HepG2 (cell line): ENCODE data around the gene TMEM132E. TPM values are rescaled to one million over a fixed set of nuclear protein-coding genes. Genes with fewer than 3 reads are reported as not detected.

Experiments
- ATAC-seq: fragments of 200-7000 bp; cut with Tn5 transposase; 3 replicates; pipeline ENCODE4 v1.9.1; 2020; ENCODE audit warnings: mild to moderate bottlenecking, moderate library complexity
- Bru-seq: library from RNA; stranded (reverse); fragments of 400-500 nt; gene quantifications from one replicate; lab custom pipeline; 2021; lab: Mats Ljungman, UMichigan
- BruChase-seq, 2 experiments: library from RNA; stranded (reverse); fragments of 400-500 nt; gene quantifications; one replicate each; lab custom pipeline; 2021; lab: Mats Ljungman, UMichigan
- BruUV-seq: library from RNA; stranded (reverse); fragments of 400-500 nt; replicated peaks from 2 replicates; lab custom pipeline; 2021; lab: Mats Ljungman, UMichigan
- CTCF ChIA-PET: fragments of 300-600 bp; formaldehyde crosslinking; extraction: SDS; loops from one replicate; lab custom pipeline; 2021; ENCODE audit warnings: low total read pairs, inconsistent platforms, low intra/inter-chr PET ratio; lab: Yijun Ruan, JAX
- POLR2A ChIA-PET: fragments of 350-600 bp; sonication (Branson Sonifier 250); formaldehyde crosslinking; loops from one replicate; lab custom pipeline; 2020; ENCODE audit warnings: antibody characterized with exemption, inconsistent platforms; lab: Yijun Ruan, JAX
- DNase-seq: peaks from one replicate; pipeline ENCODE4 v3.0.0-alpha.2; 2015; ENCODE audit warnings: low spot score
- FAIRE-seq: peaks from 3 replicates; lab custom pipeline; 2011; peaks lifted over from hg19 to GRCh38; lab: Jason Lieb, UNC
- H2AFZ ChIP-seq: one replicate; pipeline ENCODE4 v1.6.1; 2011; ENCODE audit warnings: low read length, inconsistent platforms
- H3K27ac ChIP-seq: fragments of 300-600 bp; 3 replicates; pipeline ENCODE4 v1.8.0; 2011; ENCODE audit warnings: mixed run types, mild to moderate bottlenecking, mixed read lengths, low read length, inconsistent platforms; ENCODE audit not compliant: insufficient read depth; ENCODE audit errors: extremely low read length
- H3K27me3 ChIP-seq, 2 experiments: fragments of 200-600 bp in 1 of 2; 2 replicates in 1 of 2; 3 replicates in 1 of 2; pipeline versions ENCODE4 v1.6.0 to v1.8.0; 2011; ENCODE audit warnings: low read length in 2 of 2, mild to moderate bottlenecking in 2 of 2, moderate library complexity in 2 of 2, inconsistent platforms in 1 of 2; ENCODE audit not compliant: insufficient read depth in 2 of 2, control insufficient read depth in 1 of 2
- H3K36me3 ChIP-seq, 2 experiments: fragments of 200-600 bp in 1 of 2; replicated peaks in 1 of 2; 2 replicates in 1 of 2; 3 replicates in 1 of 2; pipeline versions ENCODE4 v1.5.1 to v1.8.0; 2011; ENCODE audit warnings: low read length in 2 of 2, inconsistent platforms in 1 of 2; ENCODE audit not compliant: insufficient read depth in 2 of 2, control insufficient read depth in 1 of 2
- H3K4me1 ChIP-seq: 2 replicates; pipeline ENCODE4 v1.5.1; 2012; ENCODE audit warnings: low read length, inconsistent platforms; ENCODE audit not compliant: insufficient read depth
- H3K4me2 ChIP-seq: 2 replicates; pipeline ENCODE4 v1.6.0; 2011; ENCODE audit warnings: low read depth, low read length, inconsistent platforms
- H3K4me3 ChIP-seq, 3 experiments: fragments of 200-600 bp in 1 of 3; sonication (generic), shearing (Covaris generic) in 1 of 3; replicated peaks in 1 of 3; 2 replicates each; pipeline ENCODE4 v1.5.1; 2011 to 2016; ENCODE audit warnings: low read length in 3 of 3, inconsistent platforms in 2 of 3, low read depth in 2 of 3, mild to moderate bottlenecking in 2 of 3, control low read depth in 1 of 3, mixed read lengths in 1 of 3; ENCODE audit not compliant: insufficient read depth in 1 of 3
- H3K79me2 ChIP-seq: one replicate; pipeline ENCODE4 v1.6.1; 2011; ENCODE audit warnings: low read length, inconsistent platforms; ENCODE audit not compliant: insufficient read depth
- H3K9ac ChIP-seq: 2 replicates; pipeline ENCODE4 v1.6.0; 2011; ENCODE audit warnings: mild to moderate bottlenecking, low read depth, low read length, inconsistent platforms; ENCODE audit not compliant: insufficient read depth
- H3K9me3 ChIP-seq: 2 replicates; pipeline ENCODE4 v1.5.1; 2012; ENCODE audit warnings: mild to moderate bottlenecking, low read length
- H4K20me1 ChIP-seq: 2 replicates; pipeline ENCODE4 v1.6.0; 2011; ENCODE audit warnings: inconsistent platforms, mild to moderate bottlenecking, low read length, moderate library complexity; ENCODE audit not compliant: insufficient read depth
- EZH2 ChIP-seq: conservative IDR thresholded peaks from 2 replicates; pipeline ENCODE4 v1.6.1; 2012; ENCODE audit warnings: mild to moderate bottlenecking, low read depth, low read length, moderate library complexity
- HNRNPLL ChIP-seq: fragments of 200-400 bp; formaldehyde crosslinking; IDR thresholded peaks from 2 replicates; pipeline ENCODE4 v1.6.1; 2017; ENCODE audit warnings: mild to moderate bottlenecking, low read depth, low read length; ENCODE audit not compliant: poor library complexity, severe bottlenecking
- XBP1 ChIP-seq: sonication (generic); formaldehyde crosslinking; IDR thresholded peaks from 2 replicates; pipeline ENCODE4 v1.5.0; 2020; ENCODE audit warnings: missing genetic modification reagents
- ZNF879 ChIP-seq: sonication (generic); formaldehyde crosslinking; IDR thresholded peaks from 2 replicates; pipeline ENCODE4 v1.8.1; 2023; ENCODE audit warnings: missing genetic modification reagents
- WGBS: methylation state at CpG from one replicate; pipeline ENCODE4 v1.1.6; 2017; ENCODE audit warnings: low lambda C conversion rate; 5-methylcytosine and 5-hydroxymethylcytosine counted together
- in situ Hi-C: cut with HindIII; loops from 2 replicates; pipeline ENCODE4 v1.10.0; 2017; ENCODE audit warnings: low pct_unique_long_range_greater_than_20kb; ENCODE audit not compliant: extremely low pct_ligation_motif_present
- intact Hi-C: fragments of 100-400 bp; cut with micrococcal nuclease; formaldehyde crosslinking; loops from one replicate; pipeline ENCODE4 v1.10.0; 2022; ENCODE audit not compliant: unreplicated experiment
- long read RNA-seq, 2 experiments: library from RNA in 1 of 2; library from polyadenylated mRNA in 1 of 2; stranded (forward) in 1 of 2; unstranded in 1 of 2; transcript quantifications; one replicate each; pipeline ENCODE4 v2.0.0, GENCODE V29; 2019 to 2022
- polyA minus RNA-seq, 3 experiments: library from RNA; depleted of rRNA, polyadenylated mRNA; stranded (reverse); fragments of >200 nt; gene quantifications; 2 replicates each; pipeline ENCODE4 v1.2.3, GENCODE V29; 2011; ENCODE audit warnings: low replicate concordance in 1 of 3
- polyA plus RNA-seq, 8 experiments: library from polyadenylated mRNA; depleted of rRNA in 3 of 8; stranded (reverse) in 7 of 8; unstranded in 1 of 8; fragments of >200 nt; fragmentation: Illumina TruSeq in 4 of 8; extraction: Trizol in 4 of 8; gene quantifications; 2 replicates each; pipeline versions ENCODE4 v1.2.1 to v1.2.3, GENCODE V29; 2011 to 2016; ENCODE audit warnings: low read depth in 4 of 8, missing spikeins in 1 of 8, mixed read lengths in 1 of 8; ENCODE audit not compliant: insufficient read depth in 1 of 8
- total RNA-seq, 5 experiments: library from RNA; depleted of rRNA; stranded (reverse); fragments of >200 nt; fragmentation: Illumina TruSeq; extraction: Trizol; gene quantifications; 2 replicates each; pipeline ENCODE4 v1.2.3, GENCODE V29; 2016; ENCODE audit warnings: low read depth in 1 of 5
- TF ChIP-seq, protein P1 (sequence below): sonication (generic); formaldehyde crosslinking; IDR thresholded peaks from 2 replicates; pipeline ENCODE4 v1.4.0; 2020; ENCODE audit warnings: missing genetic modification reagents

Gene TMEM132E, protein sequence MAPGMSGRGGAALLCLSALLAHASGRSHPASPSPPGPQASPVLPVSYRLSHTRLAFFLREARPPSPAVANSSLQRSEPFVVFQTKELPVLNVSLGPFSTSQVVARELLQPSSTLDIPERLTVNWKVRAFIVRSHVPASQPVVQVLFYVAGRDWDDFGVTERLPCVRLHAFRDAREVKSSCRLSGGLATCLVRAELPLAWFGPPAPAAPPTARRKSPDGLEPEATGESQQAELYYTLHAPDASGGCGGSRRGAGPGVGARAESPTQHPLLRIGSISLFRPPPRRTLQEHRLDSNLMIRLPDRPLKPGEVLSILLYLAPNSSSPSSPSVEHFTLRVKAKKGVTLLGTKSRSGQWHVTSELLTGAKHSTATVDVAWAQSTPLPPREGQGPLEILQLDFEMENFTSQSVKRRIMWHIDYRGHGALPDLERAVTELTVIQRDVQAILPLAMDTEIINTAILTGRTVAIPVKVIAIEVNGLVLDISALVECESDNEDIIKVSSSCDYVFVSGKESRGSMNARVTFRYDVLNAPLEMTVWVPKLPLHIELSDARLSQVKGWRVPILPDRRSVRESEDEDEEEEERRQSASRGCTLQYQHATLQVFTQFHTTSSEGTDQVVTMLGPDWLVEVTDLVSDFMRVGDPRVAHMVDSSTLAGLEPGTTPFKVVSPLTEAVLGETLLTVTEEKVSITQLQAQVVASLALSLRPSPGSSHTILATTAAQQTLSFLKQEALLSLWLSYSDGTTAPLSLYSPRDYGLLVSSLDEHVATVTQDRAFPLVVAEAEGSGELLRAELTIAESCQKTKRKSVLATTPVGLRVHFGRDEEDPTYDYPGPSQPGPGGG (N-terminal part only)
- not detected in 2 replicates for total RNA-seq (2016; rRNA removed; fragmentation: Illumina TruSeq; extraction: Trizol)
- total RNA-seq (2016; cell fraction: cytosol; rRNA removed; fragmentation: Illumina TruSeq; extraction: Trizol; ENCODE audit: low read depth) = not detected in 2 replicates
- total RNA-seq (2016; cell fraction: insoluble cytoplasmic fraction; rRNA removed; fragmentation: Illumina TruSeq; extraction: Trizol) = not detected in 2 replicates
- total RNA-seq (2016; cell fraction: membrane; rRNA removed; fragmentation: Illumina TruSeq; extraction: Trizol) = not detected in 2 replicates
- not detected in 2 replicates for total RNA-seq (2016; cell fraction: nucleus; rRNA removed; fragmentation: Illumina TruSeq; extraction: Trizol)
- 0.01 TPM in 1 of 2 replicates, not detected in the other for polyA plus RNA-seq (2011; rRNA removed)
- polyA plus RNA-seq (2011; cell fraction: cytosol; rRNA removed) = not detected in 2 replicates
- not detected in 2 replicates for polyA plus RNA-seq (2011; cell fraction: nucleus; rRNA removed)
- polyA plus RNA-seq (2012) = not detected in 2 replicates
- polyA plus RNA-seq (2016; cell fraction: cytosol; fragmentation: Illumina TruSeq; extraction: Trizol; ENCODE audit: low read depth) = not detected in 2 replicates
- polyA plus RNA-seq (2016; cell fraction: insoluble cytoplasmic fraction; fragmentation: Illumina TruSeq; extraction: Trizol; ENCODE audit: low read depth) = not detected in 2 replicates
- polyA plus RNA-seq (2016; cell fraction: membrane; fragmentation: Illumina TruSeq; extraction: Trizol; ENCODE audit: low read depth) = not detected in 2 replicates
- polyA plus RNA-seq (2016; cell fraction: nucleus; fragmentation: Illumina TruSeq; extraction: Trizol; ENCODE audit: insufficient read depth, low read depth) = not detected in 2 replicates
- not detected in 2 replicates for polyA minus RNA-seq (2011; rRNA and poly(A)+ RNA removed; ENCODE audit: low replicate concordance)
- not detected in 2 replicates for polyA minus RNA-seq (2011; cell fraction: cytosol; rRNA and poly(A)+ RNA removed)
- not detected in 2 replicates for polyA minus RNA-seq (2011; cell fraction: nucleus; rRNA and poly(A)+ RNA removed)
- Bru-seq, nascent RNA = percentile 4 among the genes with signal in this experiment
- not detected for BruChase-seq, experiment 1, labeled RNA remaining after a 6-hour chase
- BruChase-seq, experiment 2, labeled RNA remaining after a 2-hour chase = not detected
- long read RNA-seq, experiment 1 = 0 reads
- long read RNA-seq, experiment 2 = 0 reads

DNA sequence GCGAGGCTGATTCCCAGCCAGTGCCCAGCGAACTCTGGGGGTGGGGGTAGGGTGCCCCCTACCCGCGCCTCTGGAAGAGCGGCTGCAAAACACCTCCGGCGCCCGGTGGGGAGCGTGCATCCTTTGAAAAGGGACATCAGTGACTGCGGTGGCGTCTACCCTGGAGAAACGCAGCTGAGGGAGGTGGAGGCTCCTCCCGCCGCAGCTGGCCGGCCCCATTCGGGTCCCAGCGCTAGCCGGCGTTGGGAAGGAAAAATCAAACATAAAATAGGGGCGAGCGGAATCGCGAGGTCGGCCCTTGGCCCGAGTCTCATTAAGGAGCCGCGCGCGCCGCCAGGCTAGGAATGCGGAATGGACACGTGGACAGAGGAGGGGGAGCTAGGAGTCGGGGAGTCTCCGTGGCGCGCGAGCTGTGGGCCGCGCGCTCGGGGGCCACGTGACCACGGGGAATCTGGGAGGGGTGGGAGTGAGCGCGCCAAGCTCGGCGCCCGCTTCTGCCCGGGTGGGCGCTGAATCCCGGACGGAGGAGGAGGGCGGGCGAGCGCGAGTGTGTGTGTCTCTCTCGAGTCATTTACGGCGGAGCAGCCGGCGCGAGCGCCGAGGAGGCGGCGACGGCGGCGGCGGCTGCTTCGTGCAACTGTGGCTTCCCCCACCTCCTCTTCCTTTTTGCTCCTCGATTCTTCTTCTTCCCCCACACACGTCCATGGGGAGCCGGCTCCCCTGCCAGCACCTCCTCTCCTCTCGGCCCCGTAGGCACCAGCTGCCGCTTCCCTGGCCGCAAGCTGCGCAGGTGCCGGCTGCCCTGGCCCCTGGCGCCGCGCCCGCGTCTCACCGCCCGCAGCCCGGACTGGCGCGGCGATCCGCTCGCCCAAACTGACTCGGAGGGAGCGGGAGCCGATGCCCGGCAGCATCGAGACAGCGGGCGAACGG is at the start of gene TMEM132E:
Gene TMEM132E, plus strand, starts transcription at position 566 of the 930 bp plus-strand sequence. CDS start 1,495 bp downstream, outside the sequence.
- no peaks in the 10 kb centered on the region for H3K36me3 ChIP-seq
- TF ChIP-seq ZNF879 (CRISPR knock-in tag) = no peak
- peak; percentile 64 for TF ChIP-seq HNRNPLL
- 0 out of 2 replicates have a peak, but pooled peaks have one; percentile 32 for TF ChIP-seq EZH2
- TF ChIP-seq, protein P1, sequence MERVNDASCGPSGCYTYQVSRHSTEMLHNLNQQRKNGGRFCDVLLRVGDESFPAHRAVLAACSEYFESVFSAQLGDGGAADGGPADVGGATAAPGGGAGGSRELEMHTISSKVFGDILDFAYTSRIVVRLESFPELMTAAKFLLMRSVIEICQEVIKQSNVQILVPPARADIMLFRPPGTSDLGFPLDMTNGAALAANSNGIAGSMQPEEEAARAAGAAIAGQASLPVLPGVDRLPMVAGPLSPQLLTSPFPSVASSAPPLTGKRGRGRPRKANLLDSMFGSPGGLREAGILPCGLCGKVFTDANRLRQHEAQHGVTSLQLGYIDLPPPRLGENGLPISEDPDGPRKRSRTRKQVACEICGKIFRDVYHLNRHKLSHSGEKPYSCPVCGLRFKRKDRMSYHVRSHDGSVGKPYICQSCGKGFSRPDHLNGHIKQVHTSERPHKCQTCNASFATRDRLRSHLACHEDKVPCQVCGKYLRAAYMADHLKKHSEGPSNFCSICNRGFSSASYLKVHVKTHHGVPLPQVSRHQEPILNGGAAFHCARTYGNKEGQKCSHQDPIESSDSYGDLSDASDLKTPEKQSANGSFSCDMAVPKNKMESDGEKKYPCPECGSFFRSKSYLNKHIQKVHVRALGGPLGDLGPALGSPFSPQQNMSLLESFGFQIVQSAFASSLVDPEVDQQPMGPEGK (CRISPR knock-in tag) = no peak
- TF ChIP-seq XBP1 (CRISPR knock-in tag) = no peak
- TF ChIP-seq, all 625 proteins: peak for 2
- BruUV-seq = no TSS peak
- no peaks in the 10 kb centered on the region for H3K79me2 ChIP-seq
- FAIRE-seq (no peak), DNase-seq (no peak), ATAC-seq (no peak)
- no peak within 1 kb of the TSS for H2AFZ ChIP-seq
- no peak within 1 kb of the TSS for H3K9ac ChIP-seq
- POLR2A ChIA-PET = no interaction called here
- CTCF ChIA-PET = no interaction called here
- 22% methylated on average over 47 of the region's 101 CpGs for WGBS
- H3K9me3 ChIP-seq = no peaks in the 10 kb centered on the region
- no peak within 1 kb of the TSS for H3K4me2 ChIP-seq
- no peak within 1 kb of the TSS; a peak in 1 of 6 replicates for H3K4me3 ChIP-seq
- peaks cover 7 to 67% of the 10 kb centered on the region in 2 experiments for H3K27me3 ChIP-seq
- intact Hi-C loops (no loop called here), in situ Hi-C loops (loop anchor here (5.0 to 25.0 kb wide), 2 partner anchors 48 to 533 kb away; partner anchors contain the start of genes FNDC8 and RAD51D)
- no peaks in the 10 kb centered on the region for H4K20me1 ChIP-seq
- H3K27ac ChIP-seq = no peak within 1 kb of the TSS
- no peaks in the 10 kb centered on the region for H3K4me1 ChIP-seq
